Left renal cortex interstitium (tissue), 4 donors: ENCODE measurements around the gene PTGIR. TPM values are rescaled to one million over a fixed set of nuclear protein-coding genes. Genes with fewer than 3 reads are reported as not detected.

Source experiments
- polyA plus RNA-seq, 4 donors: library from polyadenylated mRNA; unstranded; fragments of 120-200 nt; gene quantifications; one replicate each; pipeline ENCODE4 v1.2.1, GENCODE V29; 2013; ENCODE audit not compliant: insufficient read length in 4 of 4

PTGIR gene
- polyA plus RNA-seq, 4 donors = 2.1 to 3.1 (median 2.5) TPM

Other genes starting within 250 kb of the PTGIR start
- gene CCDC8, start 211.5 kb downstream of the PTGIR start, polyA plus RNA-seq = 10 to 100 TPM; 52.0 to 76.4 (median 60.9) TPM
- under 1 TPM; 0.58 to 0.74 (median 0.69) TPM for gene PNMA8C, start 196.2 kb downstream of the PTGIR start, polyA plus RNA-seq
- gene PNMA8A, start 153.5 kb downstream of the PTGIR start, polyA plus RNA-seq = 10 to 100 TPM; 45.6 to 75.2 (median 50.6) TPM
- gene PNMA8B, start 129.2 kb downstream of the PTGIR start, polyA plus RNA-seq = 1 to 10 TPM; 3.9 to 7.4 (median 5.0) TPM
- gene CALM3, start 23.8 kb downstream of the PTGIR start, polyA plus RNA-seq = 100 to 1,000 TPM; 405 to 493 (median 431) TPM
- 1 to 10 TPM; 1.2 to 7.7 (median 4.1) TPM for gene GNG8, start 11.1 kb upstream of the PTGIR start, polyA plus RNA-seq
- gene DACT3, start 36.1 kb upstream of the PTGIR start, polyA plus RNA-seq = 10 to 100 TPM; 24.0 to 33.8 (median 30.0) TPM
- gene PRKD2, start 92.0 kb upstream of the PTGIR start, polyA plus RNA-seq = 10 to 100 TPM; 31.1 to 53.7 (median 41.1) TPM
- gene FKRP, start 121.0 kb upstream of the PTGIR start, polyA plus RNA-seq = 10 to 100 TPM; 15.7 to 29.3 (median 26.4) TPM
- gene STRN4, start 121.4 kb upstream of the PTGIR start, polyA plus RNA-seq = 100 to 1,000 TPM in 1 of 4 donors, 10 to 100 TPM in 3; 74.9 to 113 (median 91.5) TPM
- 10 to 100 TPM; 39.3 to 47.1 (median 43.0) TPM for gene SLC1A5, start 163.5 kb upstream of the PTGIR start, polyA plus RNA-seq
- gene AP2S1, start 225.8 kb upstream of the PTGIR start, polyA plus RNA-seq = 100 to 1,000 TPM in 2 of 4 donors, 10 to 100 TPM in 2; 83.5 to 112 (median 100) TPM
- 10 to 100 TPM; 46.3 to 55.2 (median 48.6) TPM for gene ARHGAP35, start 235.9 kb upstream of the PTGIR start, polyA plus RNA-seq